Osteocyte (in vitro differentiated cells): ENCODE results near the gene TAF4. TPM values are rescaled to one million over a fixed set of nuclear protein-coding genes. Genes with fewer than 3 reads are reported as not detected.
A peak's percentile ranks its signal among the peaks of the same experiment; 100 is the strongest.

Experiments
- DNase-seq: peaks from one replicate; pipeline ENCODE4 v3.0.0; 2021; ENCODE audit warnings: mixed read lengths; ENCODE audit not compliant: unreplicated experiment; ENCODE audit errors: extremely low spot score
- H3K27ac Mint-ChIP-seq: one replicate; pipeline ENCODE4 v1.8.0; 2021; ENCODE audit warnings: mild to moderate bottlenecking, mixed read lengths; ENCODE audit not compliant: unreplicated experiment
- H3K27me3 Mint-ChIP-seq: one replicate; pipeline ENCODE4 v1.8.0; 2021; ENCODE audit warnings: mixed read lengths; ENCODE audit not compliant: unreplicated experiment
- H3K36me3 Mint-ChIP-seq: one replicate; pipeline ENCODE4 v1.8.0; 2021; ENCODE audit warnings: mixed read lengths; ENCODE audit not compliant: unreplicated experiment
- H3K4me1 Mint-ChIP-seq: one replicate; pipeline ENCODE4 v1.8.0; 2021; ENCODE audit warnings: mixed read lengths; ENCODE audit not compliant: unreplicated experiment
- H3K4me3 Mint-ChIP-seq: one replicate; pipeline ENCODE4 v1.8.0; 2021; ENCODE audit warnings: mild to moderate bottlenecking, moderate library complexity, mixed read lengths; ENCODE audit not compliant: unreplicated experiment
- H3K9me3 Mint-ChIP-seq: one replicate; pipeline ENCODE4 v1.8.0; 2021; ENCODE audit warnings: mixed read lengths; ENCODE audit not compliant: unreplicated experiment
- CTCF ChIP-seq: fragments of 200-600 bp; sonication (generic); IDR thresholded peaks from 2 replicates; pipeline ENCODE4 v1.5.0; 2021; ENCODE audit warnings: antibody characterized with exemption, mild to moderate bottlenecking, moderate library complexity
- total RNA-seq: library from RNA; stranded (reverse); gene quantifications from 2 replicates; pipeline ENCODE4 v1.2.1, GENCODE V29; 2021

TAF4 gene
- total RNA-seq, 1 donor from 2014 or later, result 22.8 TPM

DNA sequence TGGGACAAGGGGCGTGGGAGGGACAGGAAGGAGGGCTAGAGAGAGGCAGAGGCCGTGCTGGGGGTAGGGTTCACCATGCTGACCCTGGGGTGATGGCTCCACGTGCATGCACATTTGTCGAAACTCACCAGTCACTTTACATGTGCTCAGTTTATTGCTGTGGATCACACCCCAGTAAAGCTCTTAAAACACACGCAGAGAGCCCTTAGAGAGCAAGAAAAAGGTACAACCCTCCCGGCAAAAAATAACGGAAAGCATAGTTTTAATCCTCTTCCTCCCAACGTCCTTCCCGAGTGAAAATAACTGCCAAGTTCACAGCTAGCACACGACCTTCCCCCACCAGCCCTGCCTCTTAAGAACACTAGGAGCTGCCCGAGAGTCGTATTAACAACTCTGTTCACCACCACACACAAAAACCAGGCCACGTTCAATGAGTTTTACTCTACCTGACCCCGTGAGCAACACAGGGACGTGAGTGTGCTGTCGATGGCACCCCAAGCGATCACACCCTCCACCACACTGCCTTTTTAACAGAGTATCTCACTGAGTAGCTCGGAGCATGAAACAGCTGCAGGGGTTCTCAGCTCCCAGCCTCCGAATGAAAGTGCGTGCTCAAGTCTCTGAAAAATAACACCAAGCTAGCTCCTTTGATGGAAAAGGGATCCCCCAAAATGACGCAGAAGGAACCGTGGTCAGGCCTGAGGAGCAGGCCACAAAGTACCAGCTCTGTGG, 39.7 kb downstream of the TAF4 start:
- DNase-seq, result no peak
- Mint-ChIP-seq H3K4me1 (peaks cover 46% of the 10 kb centered on the region), H3K27me3 (no peaks in the 10 kb centered on the region)

GRCh38 chr20:62025394-62025793, 40.3 kb downstream of the TAF4 start:
- no peaks in the 10 kb centered on the region for H3K36me3 Mint-ChIP-seq
- H3K27ac Mint-ChIP-seq, result peak overlapping the region; percentile 64
- no peak for DNase-seq
- peaks cover 45% of the 10 kb centered on the region for H3K4me1 Mint-ChIP-seq
- H3K4me3 Mint-ChIP-seq, result no peak overlapping the region
- no peaks in the 10 kb centered on the region for H3K27me3 Mint-ChIP-seq
- no peaks in the 10 kb centered on the region for H3K9me3 Mint-ChIP-seq
- TF ChIP-seq CTCF, result no peak

More for the DNA sequence above, 39.7 kb downstream of the TAF4 start:
- no peak overlapping the region for H3K4me3 Mint-ChIP-seq
- TF ChIP-seq CTCF, result peak; percentile 71
- no peaks in the 10 kb centered on the region for H3K9me3 Mint-ChIP-seq
- peak overlapping the region; percentile 64 for H3K27ac Mint-ChIP-seq
- no peaks in the 10 kb centered on the region for H3K36me3 Mint-ChIP-seq

- Mint-ChIP-seq H3K4me3 (no peak overlapping the region), H3K36me3 (no peaks in the 10 kb centered on the region), H3K27ac (no peak overlapping the region), H3K27me3 (no peaks in the 10 kb centered on the region), H3K9me3 (no peaks in the 10 kb centered on the region), H3K4me1 (peaks cover 55% of the 10 kb centered on the region)
- no peak for DNase-seq
- TF ChIP-seq CTCF, result no peak
Measured at GRCh38 chr20:62023935-62024334, 41.7 kb downstream of the TAF4 start.

DNA sequence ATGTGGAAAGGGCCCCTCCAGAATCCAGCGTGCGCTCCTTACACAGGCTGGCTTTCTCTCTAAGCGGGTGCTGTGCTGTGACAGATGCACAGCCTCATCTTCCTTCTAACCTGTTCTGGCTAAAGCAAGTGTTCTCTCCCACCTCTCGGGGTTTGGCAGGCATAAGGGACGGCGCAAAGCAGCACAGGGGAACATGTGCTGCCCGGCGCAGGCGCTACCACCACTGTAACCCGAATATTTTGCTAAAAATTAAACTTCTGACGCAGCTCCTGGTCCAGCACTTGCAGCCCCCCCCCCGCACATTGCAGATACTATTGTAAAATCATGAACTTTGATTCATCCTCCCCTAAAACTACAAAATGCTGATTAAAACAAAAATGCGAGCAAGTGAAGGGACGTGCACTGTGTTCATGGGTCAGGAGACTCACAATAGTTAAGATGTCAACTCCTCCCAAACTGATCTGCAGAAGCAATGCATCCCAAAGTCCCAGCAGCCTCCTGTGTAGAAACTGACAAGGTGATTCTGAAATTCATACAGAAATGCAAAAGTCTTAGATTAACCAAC, 43.0 kb downstream of the TAF4 start:
- Mint-ChIP-seq H3K4me1 (peaks cover 59% of the 10 kb centered on the region), H3K9me3 (no peaks in the 10 kb centered on the region), H3K36me3 (no peaks in the 10 kb centered on the region), H3K27ac (no peak overlapping the region), H3K4me3 (no peak overlapping the region), H3K27me3 (no peaks in the 10 kb centered on the region)
- no peak for DNase-seq
- TF ChIP-seq CTCF, result no peak

DNA sequence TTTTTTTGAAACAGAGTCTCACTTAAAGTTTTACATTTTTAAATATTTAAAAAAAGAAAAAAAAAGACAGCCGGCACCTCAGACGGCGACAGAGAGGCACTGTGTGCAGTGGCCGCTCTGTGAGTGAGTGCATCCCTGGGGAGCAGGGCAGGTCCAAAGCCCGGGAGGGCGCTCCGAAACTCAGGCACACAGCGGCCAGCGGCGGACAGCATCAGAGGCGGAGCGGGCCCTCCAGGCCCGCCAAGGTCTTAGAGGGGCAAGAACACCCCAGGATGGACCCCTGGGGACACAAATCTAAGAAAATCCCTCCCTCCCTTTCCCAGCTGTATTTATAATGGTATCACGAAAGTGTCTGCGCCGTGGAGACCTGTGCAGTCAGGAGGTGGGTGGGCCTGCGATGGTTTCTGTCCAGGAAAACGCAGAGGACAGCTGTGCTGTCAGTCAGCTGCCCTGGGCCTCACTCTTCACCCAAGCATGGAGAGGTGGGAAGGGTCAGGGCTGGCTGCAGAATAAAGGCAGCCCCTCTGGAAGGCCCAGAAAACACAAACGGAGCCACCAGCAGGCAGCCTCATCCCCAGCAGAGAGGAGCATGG, 43.8 kb downstream of the TAF4 start:
- no peak for DNase-seq
- peaks cover 52% of the 10 kb centered on the region for H3K4me1 Mint-ChIP-seq
- TF ChIP-seq CTCF, result no peak

More for the DNA sequence above, 43.8 kb downstream of the TAF4 start:
- Mint-ChIP-seq H3K9me3 (no peaks in the 10 kb centered on the region), H3K36me3 (no peaks in the 10 kb centered on the region), H3K4me3 (no peak overlapping the region), H3K27ac (no peak overlapping the region), H3K27me3 (no peaks in the 10 kb centered on the region)
